Fibroblast of mammary gland (primary cell): ENCODE measurements around the gene NUP133.
A peak's percentile ranks its signal among the peaks of the same experiment; 100 is the strongest.

Source experiments
- DNase-seq: peaks from one replicate; pipeline ENCODE4 v3.0.0-alpha.2; 2010; ENCODE audit warnings: low read depth
- H3K4me3 ChIP-seq: 2 replicates; pipeline ENCODE4 v1.5.1; 2011; ENCODE audit warnings: low read depth, mild to moderate bottlenecking, low read length, moderate library complexity; ENCODE audit not compliant: control insufficient read depth
- TF ChIP-seq, protein P1 (sequence below): conservative IDR thresholded peaks from 2 replicates; pipeline ENCODE4 v1.5.1; 2011; ENCODE audit warnings: low read depth, low read length, inconsistent platforms; ENCODE audit not compliant: control insufficient read depth, insufficient read depth

The NUP133 gene

DNA sequence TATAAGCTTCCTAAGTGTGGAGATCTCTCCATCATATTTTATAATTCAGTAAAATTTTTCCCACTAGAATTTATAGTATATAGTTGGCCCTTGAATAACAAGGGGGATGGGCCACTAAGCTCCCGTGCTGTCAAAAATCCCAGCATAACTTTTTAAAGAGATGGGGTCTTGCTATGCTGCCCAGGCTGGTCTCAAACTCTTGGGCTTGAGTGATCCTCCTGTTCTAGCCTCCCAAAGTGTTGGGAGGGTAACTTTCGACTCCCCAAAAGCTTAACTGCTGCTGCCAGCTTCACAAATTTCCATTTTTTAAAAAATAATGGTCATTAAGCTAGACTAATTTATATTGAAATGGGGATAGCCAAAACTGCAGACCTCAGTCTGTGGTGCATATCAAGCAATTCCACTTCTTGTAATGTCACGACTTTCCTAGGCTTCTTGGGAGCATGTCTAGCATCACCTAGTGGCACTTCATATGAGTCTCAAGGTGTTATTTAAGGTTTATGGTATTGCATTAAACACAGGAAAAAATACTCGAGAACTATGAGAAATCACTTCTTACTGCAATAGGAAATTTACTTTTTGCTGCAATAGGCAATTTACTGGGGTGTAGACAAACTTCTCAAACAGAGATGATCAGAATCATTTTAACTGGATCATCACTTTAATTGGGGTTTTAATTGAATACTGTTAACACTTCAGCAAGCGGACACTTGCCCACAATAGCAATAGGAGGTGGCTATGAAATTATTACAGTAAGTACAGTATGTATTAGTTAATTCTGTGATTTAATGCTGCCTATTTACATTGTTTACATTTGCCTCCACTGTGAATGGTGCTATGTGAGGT lies 55.0 kb downstream of the NUP133 start:
- TF ChIP-seq, protein P1, sequence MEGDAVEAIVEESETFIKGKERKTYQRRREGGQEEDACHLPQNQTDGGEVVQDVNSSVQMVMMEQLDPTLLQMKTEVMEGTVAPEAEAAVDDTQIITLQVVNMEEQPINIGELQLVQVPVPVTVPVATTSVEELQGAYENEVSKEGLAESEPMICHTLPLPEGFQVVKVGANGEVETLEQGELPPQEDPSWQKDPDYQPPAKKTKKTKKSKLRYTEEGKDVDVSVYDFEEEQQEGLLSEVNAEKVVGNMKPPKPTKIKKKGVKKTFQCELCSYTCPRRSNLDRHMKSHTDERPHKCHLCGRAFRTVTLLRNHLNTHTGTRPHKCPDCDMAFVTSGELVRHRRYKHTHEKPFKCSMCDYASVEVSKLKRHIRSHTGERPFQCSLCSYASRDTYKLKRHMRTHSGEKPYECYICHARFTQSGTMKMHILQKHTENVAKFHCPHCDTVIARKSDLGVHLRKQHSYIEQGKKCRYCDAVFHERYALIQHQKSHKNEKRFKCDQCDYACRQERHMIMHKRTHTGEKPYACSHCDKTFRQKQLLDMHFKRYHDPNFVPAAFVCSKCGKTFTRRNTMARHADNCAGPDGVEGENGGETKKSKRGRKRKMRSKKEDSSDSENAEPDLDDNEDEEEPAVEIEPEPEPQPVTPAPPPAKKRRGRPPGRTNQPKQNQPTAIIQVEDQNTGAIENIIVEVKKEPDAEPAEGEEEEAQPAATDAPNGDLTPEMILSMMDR = peak; percentile 51
- no peak overlapping the region for H3K4me3 ChIP-seq
- peak; percentile 42 for DNase-seq

DNA sequence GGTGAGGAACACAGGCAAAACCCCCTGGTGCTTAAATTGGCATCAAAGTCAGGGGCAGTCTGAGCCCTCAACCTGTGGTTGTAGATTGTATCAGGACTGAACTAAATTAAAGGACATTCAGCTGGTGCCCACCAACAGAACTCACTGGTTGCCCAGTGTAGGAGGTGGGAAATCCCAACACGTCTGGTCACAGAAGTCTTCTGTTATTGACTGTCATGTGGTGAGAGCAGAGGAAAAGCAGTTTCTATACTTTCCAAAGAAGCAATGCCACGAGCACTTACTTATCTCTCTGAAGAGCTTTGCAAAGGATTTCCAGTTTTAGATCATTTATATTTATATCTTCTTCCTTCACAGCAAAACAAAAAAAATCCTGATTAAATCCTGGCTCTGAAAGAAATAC lies 59.3 kb downstream of the NUP133 start:
- no peak overlapping the region for H3K4me3 ChIP-seq
- no peak for DNase-seq
- TF ChIP-seq, protein P1 = no peak

DNA sequence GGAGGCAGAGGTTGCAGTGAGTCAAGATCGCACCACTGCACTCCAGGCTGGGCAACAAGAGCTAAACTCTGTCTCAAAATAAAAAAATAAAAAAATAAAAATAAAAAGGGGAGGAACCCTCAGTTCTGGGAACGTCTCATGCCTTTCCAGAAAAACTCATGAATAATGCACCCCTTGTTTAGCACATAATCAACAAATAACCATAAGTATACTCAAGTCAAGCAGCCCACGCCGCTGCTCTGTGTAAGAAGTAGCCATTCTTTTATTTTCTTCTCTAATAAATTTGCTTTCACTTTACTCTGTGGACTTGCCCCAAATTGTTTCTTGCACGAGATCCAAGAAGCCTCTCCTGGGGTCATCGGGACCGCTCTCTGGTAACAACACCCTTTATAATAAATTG lies 59.8 kb downstream of the NUP133 start:
- TF ChIP-seq, protein P1 = no peak

DNA sequence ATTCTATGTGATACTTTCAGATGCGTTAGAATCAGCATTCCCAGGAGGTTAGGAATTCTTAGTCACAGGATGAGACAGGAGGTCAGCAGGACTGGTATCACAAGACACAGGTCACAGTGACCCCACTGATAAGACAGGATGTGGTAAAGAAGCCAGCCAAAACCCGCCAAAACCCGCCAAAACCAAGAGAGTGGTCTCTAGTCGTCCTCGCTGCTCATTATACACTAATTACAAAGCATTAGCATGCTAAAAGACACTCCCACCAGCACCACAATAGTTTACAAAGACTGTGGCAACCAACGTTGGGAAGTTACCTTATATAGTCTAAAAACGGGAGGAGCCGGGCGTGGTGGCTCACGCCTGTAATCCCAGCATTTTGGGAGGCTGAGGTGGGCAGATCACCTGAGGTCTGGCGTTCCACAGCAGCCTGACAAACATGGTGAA lies 60.3 kb downstream of the NUP133 start:
- TF ChIP-seq, protein P1 = no peak
- H3K4me3 ChIP-seq = no peak overlapping the region
- no peak for DNase-seq

More for the DNA sequence above, 59.8 kb downstream of the NUP133 start:
- H3K4me3 ChIP-seq = no peak overlapping the region
- no peak for DNase-seq

DNA sequence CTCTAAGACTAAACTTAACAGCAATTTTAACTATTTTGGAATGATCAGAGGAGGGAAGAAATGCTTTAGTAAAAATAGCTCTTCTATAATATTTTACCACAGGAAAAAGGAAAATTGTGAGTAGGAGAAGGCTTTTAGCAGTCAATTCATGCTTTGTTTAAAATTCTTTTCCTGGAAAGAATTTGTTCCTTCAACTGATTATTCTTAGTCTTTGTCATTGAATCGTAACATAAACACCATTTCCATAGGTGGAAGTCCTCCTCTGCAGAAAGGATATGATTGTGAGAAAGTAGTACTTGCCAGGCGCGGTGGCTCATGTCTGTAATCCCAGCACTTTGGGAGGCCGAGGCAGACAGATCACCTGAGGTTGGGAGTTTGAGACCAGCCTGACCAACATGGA lies 62.3 kb downstream of the NUP133 start:
- no peak overlapping the region for H3K4me3 ChIP-seq
- TF ChIP-seq, protein P1 = no peak
- no peak for DNase-seq

DNA sequence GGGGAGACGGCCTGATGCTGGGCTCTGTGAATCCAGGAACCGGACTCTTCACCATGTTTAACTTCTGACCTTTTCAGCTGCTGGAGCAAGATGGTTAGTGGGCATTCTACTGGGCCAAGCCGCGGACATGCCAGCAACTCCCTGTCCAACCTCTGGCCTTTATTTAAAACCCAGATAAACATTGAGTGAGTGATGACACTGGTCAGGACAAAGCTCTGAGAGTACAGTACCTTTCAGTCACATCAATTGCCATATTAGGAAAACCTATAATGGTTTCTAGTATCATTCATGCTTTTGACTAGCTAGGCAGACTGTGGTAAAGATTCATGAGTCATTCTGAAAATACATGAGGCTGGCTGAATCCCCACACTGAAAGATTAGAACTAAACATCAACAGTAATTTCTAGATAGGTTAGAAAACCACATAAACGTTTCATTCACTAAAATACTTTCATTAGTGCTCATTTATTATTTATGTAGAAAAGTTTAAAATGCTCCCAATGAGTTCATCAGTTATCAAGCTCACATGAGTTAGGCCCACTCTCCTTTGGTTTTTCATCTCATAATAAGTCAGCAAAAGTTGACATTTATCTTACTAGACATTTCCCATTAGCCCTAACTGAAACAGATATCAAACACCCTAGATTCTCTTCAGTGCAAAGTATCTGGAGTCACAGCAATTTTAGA lies 67.1 kb downstream of the NUP133 start:
- H3K4me3 ChIP-seq = no peak overlapping the region
- DNase-seq = peak; percentile 71
- TF ChIP-seq, protein P1 = no peak
